H1 (cell line): ENCODE results near the gene DDB1. TPM values are rescaled to one million over a fixed set of nuclear protein-coding genes. Genes with fewer than 3 reads are reported as not detected.

Experiments used
- CTCF ChIA-PET: fragments of 300-600 bp; sonication (Branson Sonifier 250); formaldehyde crosslinking; loops from one replicate; lab custom pipeline; 2021; ENCODE audit not compliant: partially characterized antibody; lab: Charles Lee
- POLR2A ChIA-PET: fragments of 300-600 bp; sonication (Branson Sonifier 250); formaldehyde crosslinking; loops from one replicate; lab custom pipeline; 2021; ENCODE audit warnings: inconsistent platforms; ENCODE audit not compliant: partially characterized antibody; lab: Charles Lee
- DNase-seq, 2 experiments: peaks; one replicate each; pipeline versions ENCODE4 v3.0.0 to v3.0.0-alpha.2; 2010 to 2022; ENCODE audit warnings: low spot score in 2 of 2, low read depth in 1 of 2, mixed read lengths in 1 of 2
- FAIRE-seq: peaks from 2 replicates; lab custom pipeline; 2011; peaks lifted over from hg19 to GRCh38; lab: Jason Lieb, UNC
- H2AFZ ChIP-seq: 2 replicates; pipeline ENCODE4 v1.8.1; 2012; ENCODE audit warnings: low read length, inconsistent platforms
- H2AK5ac ChIP-seq: 2 replicates; pipeline ENCODE4 v1.6.1; 2013; ENCODE audit warnings: low read depth, low read length
- H2BK120ac ChIP-seq: replicated peaks from 2 replicates; pipeline ENCODE3; 2013; ENCODE audit warnings: low read depth, low read length, inconsistent platforms
- H2BK12ac ChIP-seq: 2 replicates; pipeline ENCODE4 v1.6.1; 2013; ENCODE audit warnings: low read depth, low read length
- H2BK15ac ChIP-seq: 2 replicates; pipeline ENCODE4 v1.6.1; 2013; ENCODE audit warnings: low read length
- H2BK20ac ChIP-seq: 2 replicates; pipeline ENCODE4 v1.6.1; 2013; ENCODE audit warnings: low read length
- H2BK5ac ChIP-seq: 2 replicates; pipeline ENCODE4 v1.6.1; 2013; ENCODE audit warnings: low read depth, low read length
- H3K14ac ChIP-seq: 2 replicates; pipeline ENCODE4 v1.6.1; 2013; ENCODE audit warnings: inconsistent platforms; ENCODE audit not compliant: insufficient read length
- H3K18ac ChIP-seq: 2 replicates; pipeline ENCODE4 v1.6.1; 2013; ENCODE audit warnings: low read length; ENCODE audit errors: extremely low read depth
- H3K23ac ChIP-seq: 2 replicates; pipeline ENCODE4 v1.6.1; 2013; ENCODE audit warnings: inconsistent platforms; ENCODE audit not compliant: insufficient read length
- H3K23me2 ChIP-seq: 2 replicates; pipeline ENCODE4 v1.6.1; 2013; ENCODE audit warnings: low read depth, low read length
- H3K27ac ChIP-seq: 2 replicates; pipeline ENCODE4 v1.6.1; 2011; ENCODE audit warnings: low read depth, low read length, inconsistent platforms
- H3K27me3 ChIP-seq, 4 experiments: replicated peaks in 1 of 4; 1 replicate in 1 of 4; 2 replicates in 3 of 4; pipeline versions ENCODE4 v1.6.1 to v1.8.1; 2011 to 2013; ENCODE audit warnings: low read length in 3 of 4, mild to moderate bottlenecking in 3 of 4, inconsistent platforms in 2 of 4, mixed read lengths in 2 of 4, moderate library complexity in 1 of 4; ENCODE audit not compliant: control insufficient read depth in 3 of 4, insufficient read depth in 3 of 4; ENCODE audit errors: extremely low read depth in 1 of 4
- H3K36me3 ChIP-seq, 4 experiments: 2 replicates each; pipeline versions ENCODE4 v1.6.1 to v1.8.1; 2011 to 2013; ENCODE audit warnings: mild to moderate bottlenecking in 4 of 4, low read length in 3 of 4, moderate library complexity in 2 of 4, control low read depth in 1 of 4, inconsistent platforms in 1 of 4; ENCODE audit not compliant: insufficient read depth in 4 of 4, control insufficient read depth in 2 of 4
- H3K4ac ChIP-seq: replicated peaks from 2 replicates; pipeline ENCODE3; 2013; ENCODE audit warnings: low read length, low read depth, mixed read lengths, inconsistent platforms; ENCODE audit not compliant: insufficient read length
- H3K4me1 ChIP-seq, 4 experiments: replicated peaks in 1 of 4; 1 replicate in 1 of 4; 2 replicates in 3 of 4; pipeline versions ENCODE4 v1.6.1 to v1.8.1; 2011 to 2013; ENCODE audit warnings: low read length in 3 of 4, inconsistent platforms in 2 of 4, mixed read lengths in 1 of 4; ENCODE audit not compliant: insufficient read depth in 4 of 4, control insufficient read depth in 3 of 4
- H3K4me2 ChIP-seq, 2 experiments: 2 replicates each; pipeline versions ENCODE4 v1.6.1 to v1.8.1; 2011 to 2013; ENCODE audit warnings: low read depth in 2 of 2, low read length in 2 of 2, control low read depth in 1 of 2, inconsistent platforms in 1 of 2, mild to moderate bottlenecking in 1 of 2; ENCODE audit not compliant: insufficient read depth in 1 of 2
- H3K4me3 ChIP-seq, 4 experiments: fragments of 200-600, 300-600 bp in 1 of 4; sonication (generic), shearing (Covaris generic), sonication (Bioruptor Twin) in 1 of 4; 2 replicates each; pipeline versions ENCODE4 v1.5.1 to v1.8.1; 2011 to 2016; ENCODE audit warnings: low read length in 4 of 4, low read depth in 3 of 4, control low read depth in 2 of 4, inconsistent platforms in 2 of 4, mild to moderate bottlenecking in 2 of 4, mixed read lengths in 1 of 4, moderate library complexity in 1 of 4; ENCODE audit not compliant: insufficient read depth in 2 of 4; ENCODE audit errors: extremely low read depth in 1 of 4
- H3K56ac ChIP-seq: replicated peaks from 2 replicates; pipeline ENCODE3; 2013; ENCODE audit warnings: low read depth, mild to moderate bottlenecking, mixed read lengths, low read length, inconsistent platforms; ENCODE audit not compliant: insufficient read length
- H3K79me1 ChIP-seq: 2 replicates; pipeline ENCODE4 v1.6.1; 2013; ENCODE audit warnings: low read depth, low read length, control low read depth
- H3K79me2 ChIP-seq, 2 experiments: 2 replicates each; pipeline versions ENCODE4 v1.6.1 to v1.8.1; 2012 to 2013; ENCODE audit warnings: low read length in 2 of 2, mild to moderate bottlenecking in 2 of 2, inconsistent platforms in 1 of 2; ENCODE audit not compliant: insufficient read depth in 2 of 2, control insufficient read depth in 1 of 2
- H3K9ac ChIP-seq, 4 experiments: replicated peaks in 1 of 4; 1 replicate in 1 of 4; 2 replicates in 3 of 4; pipeline versions ENCODE4 v1.6.1 to v1.8.1; 2011 to 2013; ENCODE audit warnings: low read depth in 3 of 4, low read length in 3 of 4, control low read depth in 2 of 4, mild to moderate bottlenecking in 2 of 4, moderate library complexity in 2 of 4, inconsistent platforms in 1 of 4; ENCODE audit errors: extremely low read depth in 1 of 4
- H3K9me3 ChIP-seq, 2 experiments: 2 replicates each; pipeline versions ENCODE4 v1.6.1 to v1.8.1; 2012 to 2013; ENCODE audit warnings: mild to moderate bottlenecking in 2 of 2, moderate library complexity in 2 of 2, control low read depth in 1 of 2, inconsistent platforms in 1 of 2, low read depth in 1 of 2, low read length in 1 of 2, mixed read lengths in 1 of 2; ENCODE audit not compliant: insufficient read depth in 2 of 2
- H4K20me1 ChIP-seq, 2 experiments: replicated peaks in 1 of 2; 2 replicates each; pipeline versions ENCODE3 to v1.8.1; 2011 to 2013; ENCODE audit warnings: inconsistent platforms in 2 of 2, low read length in 2 of 2, mild to moderate bottlenecking in 1 of 2; ENCODE audit not compliant: insufficient read depth in 2 of 2, control insufficient read depth in 1 of 2
- H4K5ac ChIP-seq: 2 replicates; pipeline ENCODE4 v1.6.1; 2013; ENCODE audit warnings: low read length, low read depth, mixed read lengths, inconsistent platforms; ENCODE audit not compliant: insufficient read length
- H4K8ac ChIP-seq: 2 replicates; pipeline ENCODE4 v1.8.0; 2013; ENCODE audit warnings: mild to moderate bottlenecking, moderate library complexity, low read length, inconsistent platforms; ENCODE audit not compliant: insufficient read depth; ENCODE audit errors: extremely low read depth
- H4K91ac ChIP-seq: replicated peaks from 2 replicates; pipeline ENCODE3; 2013; ENCODE audit warnings: low read length, mixed read lengths, inconsistent platforms; ENCODE audit not compliant: insufficient read length
- ATF3 ChIP-seq: IDR thresholded peaks from 2 replicates; pipeline ENCODE4 v1.6.1; 2011; ENCODE audit warnings: low read depth, mild to moderate bottlenecking, low read length; ENCODE audit not compliant: insufficient read depth
- BACH1 ChIP-seq: IDR thresholded peaks from 2 replicates; pipeline ENCODE4 v1.6.1; 2012; ENCODE audit warnings: low read length, improper control_type of control experiment
- CBX5 ChIP-seq: fragments of 300-800, 300-1000 bp; sonication (generic); IDR thresholded peaks from 2 replicates; pipeline ENCODE4 v1.7.1; 2016; ENCODE audit warnings: antibody characterized with exemption, low read length, low read depth
- EGR1 ChIP-seq: IDR thresholded peaks from 2 replicates; pipeline ENCODE4 v1.6.1; 2011; ENCODE audit warnings: low read depth, low read length, borderline replicate concordance
- FOSL1 ChIP-seq: IDR thresholded peaks from 2 replicates; pipeline ENCODE4 v1.6.1; 2011; ENCODE audit warnings: mild to moderate bottlenecking, low read depth, low read length, moderate library complexity; ENCODE audit not compliant: insufficient read depth
- NANOG ChIP-seq: IDR thresholded peaks from 2 replicates; pipeline ENCODE4 v1.6.1; 2011; ENCODE audit warnings: low read length, low read depth, mild to moderate bottlenecking, inconsistent platforms; ENCODE audit not compliant: insufficient read depth, poor library complexity, severe bottlenecking
- RFX5 ChIP-seq: IDR thresholded peaks from 2 replicates; pipeline ENCODE4 v1.6.1; 2011; ENCODE audit warnings: low read depth, low read length, improper control_type of control experiment, borderline replicate concordance
- RNF2 ChIP-seq: fragments of 200-900, 300-1000 bp; sonication (generic); IDR thresholded peaks from 2 replicates; pipeline ENCODE4 v1.7.1; 2016; ENCODE audit warnings: borderline replicate concordance, low read depth, mild to moderate bottlenecking, antibody characterized with exemption, low read length; ENCODE audit not compliant: poor library complexity, severe bottlenecking; ENCODE audit errors: missing control alignments
- SRF ChIP-seq: IDR thresholded peaks from 2 replicates; pipeline ENCODE4 v1.6.1; 2011; ENCODE audit warnings: mild to moderate bottlenecking, low read depth, low read length, moderate library complexity
- TCF12 ChIP-seq: IDR thresholded peaks from 2 replicates; pipeline ENCODE4 v1.6.1; 2011; ENCODE audit warnings: low read depth, mild to moderate bottlenecking, low read length
- WGBS, 2 experiments: shearing (Covaris generic) in 1 of 2; methylation state at CpG; one replicate each; pipeline versions ENCODE4 v1.1.6 to v1.1.7; 2013 to 2015; ENCODE audit warnings: low lambda C conversion rate in 2 of 2, mixed read lengths in 2 of 2, inconsistent platforms in 1 of 2, low coverage in 1 of 2, missing lambda C conversion rate in 1 of 2; ENCODE audit not compliant: insufficient replicate concordance in 2 of 2, insufficient coverage in 1 of 2, insufficient read length in 1 of 2; ENCODE audit errors: extremely low coverage in 1 of 2, missing lambda C conversion rate in 1 of 2; 5-methylcytosine and 5-hydroxymethylcytosine counted together
- polyA plus RNA-seq, 7 experiments: library from polyadenylated mRNA; depleted of rRNA in 3 of 7; stranded (reverse) in 5 of 7; unstranded in 2 of 7; fragments of >200 nt in 5 of 7; fragments of 200-250 nt in 2 of 7; gene quantifications; 1 replicate in 5 of 7; 2 replicates in 1 of 7; 4 replicates in 1 of 7; pipeline versions ENCODE4 v1.2.1 to v1.2.3, GENCODE V29; 2011 to 2013; ENCODE audit warnings: missing spikeins in 2 of 7, mixed read lengths in 2 of 7
- total RNA-seq: library from RNA; stranded (reverse); fragmentation: NEBNext Ultra II Directional; extraction: Animal tissue kit (Norgen Biotek cat#: 25700); gene quantifications from 2 replicates; pipeline ENCODE4 v1.2.1, GENCODE V29; 2021

The DDB1 gene
- total and polyA plus RNA-seq, 2 of the 8 experiments (the other 6 are each of a cell fraction or from before 2014, with no cell fraction given), result 275 to 306 TPM

- peaks cover 16 to 80% (median 40%) of the 10 kb centered on the region in 4 experiments; a peak in 7 of 8 replicates for H3K36me3 ChIP-seq
- H3K79me2 ChIP-seq, result no peaks in the 10 kb centered on the region
- POLR2A ChIA-PET, result interaction anchor here (1.0 to 39.7 kb wide), 8 partner anchors 0 to 75 kb away, joined by 3 to 1106 read pairs (median 6); partner anchors contain the start of genes CYB561A3, DDB1, TKFC and TMEM138
- no peak overlapping the region for H2BK12ac ChIP-seq
- no peak overlapping the region for H3K4ac ChIP-seq
- WGBS, 2 experiments, result 95% methylated on average over 8 of the region's 8 CpGs; no CpG with 5 or more reads in 1 of the 2 experiments
- H3K9me3 ChIP-seq, result peaks cover 16 to 19% of the 10 kb centered on the region in 2 experiments
- no peak overlapping the region for H2BK5ac ChIP-seq
- H3K14ac ChIP-seq, result no peak overlapping the region
- no peak overlapping the region for H2AK5ac ChIP-seq
- H2BK15ac ChIP-seq, result no peak overlapping the region
- CTCF ChIA-PET, result interaction anchor here (0.5 to 22.8 kb wide), 5 partner anchors 12 to 88 kb away, joined by 3 to 255 read pairs (median 3); partner anchors contain the start of genes DDB1 and TKFC
- no peaks in the 10 kb centered on the region for H3K23me2 ChIP-seq
- H3K56ac ChIP-seq, result no peak overlapping the region
- H3K23ac ChIP-seq, result no peak overlapping the region
- no peak overlapping the region for H2BK120ac ChIP-seq
- H3K4me3 ChIP-seq, result no peak overlapping the region
- no peak overlapping the region for H3K4me2 ChIP-seq
- no peaks in the 10 kb centered on the region for H3K4me1 ChIP-seq
- no peak overlapping the region for H3K27ac ChIP-seq
- DNase-seq (no peak), FAIRE-seq (no peak)
- H3K9ac ChIP-seq, result no peak overlapping the region
- H3K27me3 ChIP-seq, result no peaks in the 10 kb centered on the region
- no peak overlapping the region for H2BK20ac ChIP-seq
- no peaks in the 10 kb centered on the region for H4K20me1 ChIP-seq
- no peak overlapping the region for H4K8ac ChIP-seq
- no peaks in the 10 kb centered on the region for H3K79me1 ChIP-seq
- H4K5ac ChIP-seq, result no peak overlapping the region
- no peak overlapping the region for H3K18ac ChIP-seq
- no peak overlapping the region for H4K91ac ChIP-seq
- H2AFZ ChIP-seq, result no peak overlapping the region
- TF ChIP-seq FOSL1, result no peak
- TF ChIP-seq SRF, result no peak
- TF ChIP-seq CBX5, result no peak
- no peak for TF ChIP-seq EGR1
- TF ChIP-seq NANOG, result no peak
- TF ChIP-seq TCF12, result no peak
- no peak for TF ChIP-seq RNF2
- no peak for TF ChIP-seq RFX5
- no peak for TF ChIP-seq BACH1
- TF ChIP-seq ATF3, result no peak
Measured at GRCh38 chr11:61370349-61371005, 37.6 kb upstream of the DDB1 start.
